OCI-LY3 (cell line): ENCODE data around the gene HSF5.

Experiments used
- H2AFZ ChIP-seq: fragments of 200-600, 300-600 bp; shearing (Covaris generic); 2 replicates; pipeline ENCODE4 v1.6.0; 2014; ENCODE audit warnings: antibody characterized with exemption, low read depth, low read length
- H3K27ac ChIP-seq: fragments of 200-600, 300-600 bp; sonication (generic); 2 replicates; pipeline ENCODE4 v1.5.1; 2014; ENCODE audit warnings: mild to moderate bottlenecking, low read length, moderate library complexity, mixed read lengths
- H3K27me3 ChIP-seq: fragments of 200-600, 300-600 bp; sonication (generic); 2 replicates; pipeline ENCODE4 v1.6.1; 2014; ENCODE audit warnings: low read depth, low read length, mixed read lengths
- H3K36me3 ChIP-seq: fragments of 200-600, 300-600 bp; sonication (generic); replicated peaks from 2 replicates; pipeline ENCODE3; 2014; ENCODE audit warnings: low read depth, low read length, mixed read lengths
- H3K4me1 ChIP-seq: fragments of 300-600, 200-600 bp; sonication (generic); 2 replicates; pipeline ENCODE4 v1.6.1; 2014; ENCODE audit warnings: low read length, mixed read lengths
- H3K4me2 ChIP-seq: fragments of 200-600, 300-600 bp; sonication (generic); 2 replicates; pipeline ENCODE4 v1.6.1; 2014; ENCODE audit warnings: low read length, mixed read lengths
- H3K4me3 ChIP-seq: fragments of 300-600, 200-600 bp; sonication (generic); 2 replicates; pipeline ENCODE4 v1.5.1; 2014; ENCODE audit warnings: antibody characterized with exemption, mild to moderate bottlenecking, low read length, moderate library complexity
- H3K79me2 ChIP-seq: fragments of 300-600, 200-600 bp; shearing (Covaris generic); 2 replicates; pipeline ENCODE4 v1.6.1; 2014; ENCODE audit warnings: mild to moderate bottlenecking, low read length, mixed read lengths
- H3K9ac ChIP-seq: fragments of 300-600, 200-600 bp; shearing (Covaris generic); 2 replicates; pipeline ENCODE4 v1.6.0; 2014; ENCODE audit warnings: mild to moderate bottlenecking, low read length, moderate library complexity
- H3K9me3 ChIP-seq: fragments of 200-600, 300-600 bp; shearing (Covaris generic); 2 replicates; pipeline ENCODE4 v1.6.1; 2014; ENCODE audit warnings: low read length, mixed read lengths; ENCODE audit not compliant: insufficient read depth
- H4K20me1 ChIP-seq: fragments of 200-600, 300-600 bp; sonication (generic); 2 replicates; pipeline ENCODE4 v1.6.1; 2016; ENCODE audit warnings: low read length, mixed read lengths; ENCODE audit not compliant: insufficient read depth
- EZH2phosphoT487 ChIP-seq: fragments of 200-600 bp; shearing (Covaris generic); IDR thresholded peaks from 2 replicates; pipeline ENCODE4 v1.6.1; 2018; ENCODE audit warnings: antibody characterized with exemption, mixed run types, low read depth
- TF ChIP-seq, protein P1 (sequence below): fragments of 200-600, 300-600 bp; sonication (generic); IDR thresholded peaks from 2 replicates; pipeline ENCODE4 v1.5.1; 2014; ENCODE audit warnings: antibody characterized with exemption, low read length, low read depth

HSF5 gene

GRCh38 chr17:58531661-58532554, 43.7 kb upstream of the HSF5 start:
- Histone ChIP-seq H3K9me3 (no peaks in the 10 kb centered on the region), H3K4me1 (peaks cover 25% of the 10 kb centered on the region)
- no peak for TF ChIP-seq EZH2phosphoT487
- TF ChIP-seq, protein P1, sequence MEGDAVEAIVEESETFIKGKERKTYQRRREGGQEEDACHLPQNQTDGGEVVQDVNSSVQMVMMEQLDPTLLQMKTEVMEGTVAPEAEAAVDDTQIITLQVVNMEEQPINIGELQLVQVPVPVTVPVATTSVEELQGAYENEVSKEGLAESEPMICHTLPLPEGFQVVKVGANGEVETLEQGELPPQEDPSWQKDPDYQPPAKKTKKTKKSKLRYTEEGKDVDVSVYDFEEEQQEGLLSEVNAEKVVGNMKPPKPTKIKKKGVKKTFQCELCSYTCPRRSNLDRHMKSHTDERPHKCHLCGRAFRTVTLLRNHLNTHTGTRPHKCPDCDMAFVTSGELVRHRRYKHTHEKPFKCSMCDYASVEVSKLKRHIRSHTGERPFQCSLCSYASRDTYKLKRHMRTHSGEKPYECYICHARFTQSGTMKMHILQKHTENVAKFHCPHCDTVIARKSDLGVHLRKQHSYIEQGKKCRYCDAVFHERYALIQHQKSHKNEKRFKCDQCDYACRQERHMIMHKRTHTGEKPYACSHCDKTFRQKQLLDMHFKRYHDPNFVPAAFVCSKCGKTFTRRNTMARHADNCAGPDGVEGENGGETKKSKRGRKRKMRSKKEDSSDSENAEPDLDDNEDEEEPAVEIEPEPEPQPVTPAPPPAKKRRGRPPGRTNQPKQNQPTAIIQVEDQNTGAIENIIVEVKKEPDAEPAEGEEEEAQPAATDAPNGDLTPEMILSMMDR: no peak

DNA sequence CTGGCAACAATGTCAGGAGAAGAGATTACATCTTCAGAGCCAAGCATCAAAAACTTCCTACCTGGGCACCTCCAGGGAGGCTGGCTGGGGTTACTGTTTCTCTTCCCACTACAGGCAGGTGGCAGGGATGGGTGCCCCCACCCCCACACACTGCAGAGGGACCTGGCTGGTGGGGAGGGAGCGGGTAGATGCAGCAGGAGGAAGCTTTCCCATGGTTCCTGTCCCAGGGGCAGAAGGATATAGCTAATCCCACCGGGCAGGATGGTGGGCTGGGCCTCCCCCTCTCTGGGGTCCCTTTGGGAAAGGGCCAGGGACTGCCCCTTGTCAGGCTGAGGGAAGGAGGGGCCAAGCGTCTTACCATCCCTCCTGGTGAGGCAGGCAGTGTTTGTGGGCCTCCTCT, 42.9 kb upstream of the HSF5 start:
- Histone ChIP-seq H3K4me3 (peak overlapping the region; percentile 78), H3K9ac (peak overlapping the region; percentile 34; the same call in 1 of the 2 replicates), H3K36me3 (no peaks in the 10 kb centered on the region), H3K4me1 (peaks cover 30% of the 10 kb centered on the region), H3K27ac (no peak overlapping the region), H3K4me2 (peak overlapping the region; percentile 91), H3K79me2 (no peaks in the 10 kb centered on the region), H4K20me1 (no peaks in the 10 kb centered on the region), H3K27me3 (peaks cover 23% of the 10 kb centered on the region), H2AFZ (peak overlapping the region; percentile 40; the same call in 1 of the 2 replicates), H3K9me3 (no peaks in the 10 kb centered on the region)
- TF ChIP-seq, protein P1: no peak
- TF ChIP-seq EZH2phosphoT487: no peak

More at GRCh38 chr17:58531661-58532554, 43.7 kb upstream of the HSF5 start:
- H3K79me2 ChIP-seq: no peaks in the 10 kb centered on the region
- peak overlapping the region; percentile 34; the same call in 1 of the 2 replicates for H3K9ac ChIP-seq
- no peak overlapping the region for H3K27ac ChIP-seq
- peaks cover 27% of the 10 kb centered on the region for H3K27me3 ChIP-seq
- H3K4me3 ChIP-seq: peak overlapping the region; percentile 78
- peak overlapping the region; percentile 40; the same call in 1 of the 2 replicates for H2AFZ ChIP-seq
- no peaks in the 10 kb centered on the region for H4K20me1 ChIP-seq
- peak overlapping the region; percentile 91 for H3K4me2 ChIP-seq
- H3K36me3 ChIP-seq: no peaks in the 10 kb centered on the region

DNA sequence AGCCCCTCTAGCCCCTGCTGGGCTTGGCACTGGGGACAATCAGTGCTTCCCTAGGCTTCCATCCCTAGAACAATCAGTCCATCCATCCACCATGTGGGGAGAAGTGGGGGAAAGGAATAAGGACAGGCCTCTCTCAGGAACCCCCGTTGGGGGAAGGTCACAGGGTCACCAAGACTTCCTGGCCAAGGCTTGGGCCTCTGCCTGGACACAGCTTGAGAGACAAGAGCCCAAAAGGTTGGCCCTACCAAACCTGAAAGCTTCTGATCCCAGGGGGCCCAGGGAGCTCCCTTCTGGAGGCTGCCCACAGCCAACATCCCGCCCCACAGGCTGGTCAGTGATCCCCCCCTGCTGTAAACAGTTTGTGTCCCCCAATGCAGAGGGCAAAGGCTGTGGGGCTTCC, 42.4 kb upstream of the HSF5 start:
- H2AFZ ChIP-seq: no peak overlapping the region
- peaks cover 23% of the 10 kb centered on the region for H3K27me3 ChIP-seq

DNA sequence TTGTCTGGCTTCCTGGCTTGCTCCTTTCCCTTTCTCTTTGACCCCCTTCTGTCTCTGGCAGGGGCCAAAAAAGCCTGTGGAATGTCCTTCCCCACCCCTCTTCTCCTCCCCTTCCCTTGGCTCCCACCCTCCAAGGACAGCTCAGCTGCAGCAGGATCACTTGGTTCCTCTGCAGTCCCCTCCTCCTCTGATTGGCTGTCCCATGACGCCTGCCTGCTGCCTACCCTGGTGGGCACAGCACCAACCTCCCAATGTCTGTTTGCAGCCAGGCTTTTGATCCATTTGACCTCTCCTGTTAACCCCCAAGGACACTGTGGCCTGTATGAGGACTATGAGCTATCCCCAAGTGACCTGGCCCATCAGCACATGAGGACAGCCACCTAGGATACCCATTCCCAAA, 41.1 kb upstream of the HSF5 start:
- peaks cover 15% of the 10 kb centered on the region for H3K27me3 ChIP-seq
- H3K36me3 ChIP-seq: no peaks in the 10 kb centered on the region
- H2AFZ ChIP-seq: no peak overlapping the region
- no peak for TF ChIP-seq EZH2phosphoT487
- peaks cover 26% of the 10 kb centered on the region for H3K4me1 ChIP-seq
- H3K4me3 ChIP-seq: no peak overlapping the region
- no peak overlapping the region for H3K27ac ChIP-seq
- H3K79me2 ChIP-seq: no peaks in the 10 kb centered on the region
- H3K4me2 ChIP-seq: no peak overlapping the region
- H3K9me3 ChIP-seq: no peaks in the 10 kb centered on the region
- no peak overlapping the region for H3K9ac ChIP-seq
- H4K20me1 ChIP-seq: no peaks in the 10 kb centered on the region

More for the DNA sequence above, 42.4 kb upstream of the HSF5 start:
- TF ChIP-seq, protein P1: no peak
- no peak for TF ChIP-seq EZH2phosphoT487
- Histone ChIP-seq H3K27ac (no peak overlapping the region), H3K9me3 (no peaks in the 10 kb centered on the region), H3K4me3 (no peak overlapping the region), H4K20me1 (no peaks in the 10 kb centered on the region), H3K79me2 (no peaks in the 10 kb centered on the region), H3K9ac (no peak overlapping the region), H3K36me3 (no peaks in the 10 kb centered on the region), H3K4me2 (no peak overlapping the region), H3K4me1 (peaks cover 30% of the 10 kb centered on the region)
